GM19372 (cell line): ENCODE data around the gene ABCA3.

Experiments used
- ATAC-seq: cut with Tn5 transposase; IDR thresholded peaks from one replicate; pipeline ENCODE4 v1.9.1; 2021; ENCODE audit warnings: mild to moderate bottlenecking, low read depth, moderate library complexity; ENCODE audit not compliant: unreplicated experiment

ABCA3 gene

DNA sequence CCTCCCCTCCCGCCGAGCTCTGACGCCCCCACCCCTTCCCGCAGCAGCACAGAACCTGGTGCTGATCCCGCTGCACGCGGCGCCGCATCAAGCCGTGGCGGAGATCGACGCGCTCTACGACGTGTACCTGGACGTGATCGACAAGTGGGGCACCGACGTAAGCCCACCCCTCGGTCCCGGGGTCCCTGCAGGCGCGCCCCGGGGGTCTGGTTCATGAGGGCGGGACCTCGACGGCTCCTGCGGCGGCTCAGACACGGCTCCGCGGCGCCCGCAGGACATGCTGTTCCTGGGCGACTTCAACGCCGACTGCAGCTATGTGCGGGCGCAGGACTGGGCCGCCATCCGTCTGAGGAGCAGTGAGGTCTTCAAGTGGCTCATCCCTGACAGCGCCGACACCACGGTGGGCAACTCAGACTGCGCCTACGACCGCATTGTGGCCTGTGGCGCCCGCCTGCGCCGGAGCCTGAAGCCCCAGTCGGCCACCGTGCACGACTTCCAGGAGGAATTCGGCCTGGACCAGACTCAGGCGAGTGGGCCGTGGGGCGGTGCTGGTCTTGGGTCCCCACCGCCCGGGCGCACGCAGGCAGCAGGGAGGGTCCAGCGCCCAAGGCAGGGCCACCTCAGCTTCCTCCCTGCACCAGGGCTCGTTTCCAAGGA is 102.9 kb downstream of the ABCA3 start:
- ATAC-seq = no peak

DNA sequence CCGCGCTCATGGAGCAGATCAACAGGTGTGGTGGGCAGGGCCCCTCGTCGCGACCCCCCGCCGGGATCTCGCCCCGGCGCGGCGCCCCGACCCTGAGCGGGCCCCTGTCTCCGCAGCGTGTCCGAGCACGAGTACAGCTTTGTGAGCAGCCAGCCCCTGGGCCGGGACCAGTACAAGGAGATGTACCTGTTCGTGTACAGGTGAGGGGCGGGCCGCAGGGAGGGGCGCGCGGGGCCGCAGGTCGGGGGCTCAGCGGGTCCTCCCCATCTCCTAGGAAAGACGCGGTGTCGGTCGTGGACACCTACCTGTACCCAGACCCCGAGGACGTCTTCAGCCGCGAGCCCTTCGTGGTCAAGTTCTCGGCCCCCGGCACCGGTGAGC is 103.4 kb downstream of the ABCA3 start:
- ATAC-seq = no peak

DNA sequence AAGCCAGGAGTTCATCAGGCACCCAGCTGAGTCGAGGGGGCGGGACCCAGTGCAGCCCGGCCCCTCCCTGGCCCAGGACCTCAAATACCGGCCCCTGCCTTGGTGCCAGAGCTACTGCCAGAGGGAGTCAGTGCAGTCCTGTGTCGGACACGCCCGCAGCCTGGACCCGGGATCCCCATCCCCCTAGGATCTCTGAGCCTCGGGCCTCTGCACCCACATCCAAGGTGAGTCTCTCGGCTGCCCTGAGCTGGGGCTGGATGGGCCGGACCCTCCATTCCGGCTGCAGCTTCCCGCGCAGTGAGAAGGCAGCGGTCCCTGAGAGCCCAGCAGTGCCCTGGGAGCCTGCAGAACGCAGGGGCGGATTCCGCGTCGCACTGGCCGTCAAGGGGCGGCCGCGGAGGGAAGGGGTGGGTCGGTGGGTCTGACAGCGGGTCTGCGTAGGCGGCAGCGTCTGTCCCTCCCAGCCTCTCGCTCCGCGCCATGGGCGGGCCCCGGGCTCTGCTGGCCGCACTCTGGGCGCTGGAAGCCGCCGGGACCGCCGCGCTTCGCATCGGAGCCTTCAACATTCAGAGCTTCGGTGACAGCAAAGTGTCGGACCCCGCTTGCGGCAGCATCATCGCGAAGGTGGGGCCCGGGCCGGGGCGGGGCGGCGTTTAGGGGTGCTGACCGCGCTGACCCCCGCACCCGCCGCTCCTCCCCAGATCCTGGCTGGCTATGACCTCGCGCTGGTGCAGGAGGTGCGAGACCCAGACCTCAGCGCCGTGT is 104.0 kb downstream of the ABCA3 start, which contains the start of gene DNASE1L2:
DNASE1L2 (plus strand) TSS at position 108 of the 765 bp plus-strand sequence; CDS start at position 481, 373 bp downstream.
- no peak for ATAC-seq

DNA sequence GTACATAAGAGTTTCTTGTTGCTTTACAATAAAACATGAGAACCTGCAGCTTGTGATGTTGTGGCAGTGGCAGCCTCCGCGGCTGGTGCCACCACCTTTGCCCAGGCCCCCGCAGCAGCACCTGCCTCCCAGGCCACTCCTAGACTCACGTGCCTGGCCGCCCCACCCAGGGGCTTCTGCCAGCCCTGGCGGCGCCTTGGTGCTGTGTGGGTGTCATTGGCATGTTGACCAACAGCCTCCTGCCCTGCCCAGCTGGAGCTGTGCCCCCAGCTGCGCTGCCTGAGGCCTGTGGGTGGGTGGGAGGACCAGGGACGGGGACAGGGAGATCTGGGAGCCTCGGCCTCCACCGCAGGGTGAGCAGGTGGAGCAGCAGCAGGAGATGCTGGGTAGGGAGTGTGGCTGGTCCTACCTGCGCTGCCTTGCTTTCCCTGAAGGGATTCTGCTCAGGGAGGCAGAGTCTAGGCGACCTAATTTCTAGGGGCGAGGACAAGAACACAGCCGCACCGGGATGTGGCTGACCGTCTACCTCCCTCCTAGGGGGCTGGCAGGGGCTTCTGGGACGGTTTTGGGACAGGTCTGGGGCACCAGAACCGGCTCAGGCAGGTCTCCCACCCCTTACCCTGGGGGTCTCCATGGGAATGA is 104.7 kb downstream of the ABCA3 start:
- no peak for ATAC-seq

DNA sequence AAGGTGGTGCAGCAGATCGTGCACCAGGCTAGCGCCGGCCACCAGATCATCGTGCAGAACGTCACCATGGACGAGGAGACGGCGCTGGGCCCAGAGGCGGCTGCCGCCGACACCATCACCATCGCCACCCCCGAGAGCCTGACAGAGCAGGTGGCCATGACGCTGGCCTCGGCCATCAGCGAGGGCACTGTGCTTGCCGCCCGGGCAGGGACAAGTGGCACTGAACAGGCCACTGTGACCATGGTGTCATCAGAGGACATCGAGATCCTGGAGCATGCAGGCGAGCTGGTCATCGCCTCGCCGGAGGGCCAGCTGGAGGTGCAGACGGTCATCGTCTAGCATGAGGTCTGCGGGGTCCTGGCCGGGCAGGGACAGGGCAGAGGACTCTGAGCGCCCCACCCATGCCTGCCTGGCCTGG is 105.3 kb downstream of the ABCA3 start:
- ATAC-seq = no peak

DNA sequence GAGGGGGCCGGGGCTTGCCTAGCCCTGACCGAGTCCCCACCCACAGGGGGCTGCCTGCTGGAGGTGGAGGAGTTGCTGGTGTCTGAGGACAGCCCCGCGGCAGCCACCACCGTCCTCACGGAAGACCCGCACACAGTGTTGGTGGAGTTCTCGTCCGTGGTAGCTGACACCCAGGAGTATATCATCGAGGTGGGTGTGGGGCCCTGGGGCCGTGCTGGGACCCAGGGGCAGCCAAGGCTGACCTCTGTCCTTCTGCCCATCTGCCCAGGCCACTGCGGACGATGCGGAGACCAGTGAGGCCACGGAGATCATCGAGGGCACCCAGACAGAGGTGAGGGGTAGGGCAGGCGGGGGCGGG is 105.7 kb downstream of the ABCA3 start:
- no peak for ATAC-seq

DNA sequence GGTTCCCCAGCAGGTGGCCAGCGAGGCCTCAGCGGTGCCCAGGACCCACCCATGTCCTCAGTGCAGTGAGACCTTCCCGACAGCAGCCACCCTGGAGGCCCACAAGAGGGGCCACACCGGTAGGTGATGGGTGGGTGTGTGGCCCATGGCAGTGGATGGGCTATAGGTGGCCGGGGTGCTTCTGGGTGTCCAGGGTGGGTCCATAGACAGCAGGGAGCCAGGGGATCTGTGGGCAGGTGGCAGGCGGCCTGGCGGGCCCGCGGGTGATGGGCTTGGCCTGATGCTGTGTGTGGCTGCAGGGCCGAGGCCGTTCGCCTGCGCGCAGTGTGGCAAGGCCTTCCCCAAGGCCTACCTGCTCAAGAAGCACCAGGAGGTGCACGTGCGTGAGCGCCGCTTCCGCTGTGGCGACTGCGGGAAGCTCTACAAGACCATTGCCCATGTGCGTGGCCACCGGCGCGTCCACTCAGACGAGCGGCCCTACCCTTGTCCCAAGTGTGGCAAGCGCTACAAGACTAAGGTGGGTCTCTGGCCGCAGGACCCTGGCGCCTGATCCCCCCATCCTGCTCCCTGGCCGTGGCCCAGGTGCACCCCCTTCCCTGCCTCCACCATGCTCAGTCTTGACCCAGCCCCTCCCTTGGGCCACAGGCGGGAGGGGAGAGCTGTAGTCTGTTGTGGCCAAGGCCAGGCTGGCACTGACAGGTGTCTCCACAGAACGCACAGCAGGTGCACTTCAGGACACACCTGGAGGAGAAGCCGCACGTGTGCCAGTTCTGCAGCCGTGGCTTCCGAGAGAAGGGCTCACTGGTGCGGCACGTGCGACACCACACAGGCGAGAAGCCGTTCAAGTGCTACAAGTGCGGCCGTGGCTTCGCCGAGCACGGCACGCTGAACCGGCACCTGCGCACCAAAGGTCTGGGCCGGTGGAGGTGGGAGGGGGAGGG is 106.4 kb downstream of the ABCA3 start:
- ATAC-seq = no peak

DNA sequence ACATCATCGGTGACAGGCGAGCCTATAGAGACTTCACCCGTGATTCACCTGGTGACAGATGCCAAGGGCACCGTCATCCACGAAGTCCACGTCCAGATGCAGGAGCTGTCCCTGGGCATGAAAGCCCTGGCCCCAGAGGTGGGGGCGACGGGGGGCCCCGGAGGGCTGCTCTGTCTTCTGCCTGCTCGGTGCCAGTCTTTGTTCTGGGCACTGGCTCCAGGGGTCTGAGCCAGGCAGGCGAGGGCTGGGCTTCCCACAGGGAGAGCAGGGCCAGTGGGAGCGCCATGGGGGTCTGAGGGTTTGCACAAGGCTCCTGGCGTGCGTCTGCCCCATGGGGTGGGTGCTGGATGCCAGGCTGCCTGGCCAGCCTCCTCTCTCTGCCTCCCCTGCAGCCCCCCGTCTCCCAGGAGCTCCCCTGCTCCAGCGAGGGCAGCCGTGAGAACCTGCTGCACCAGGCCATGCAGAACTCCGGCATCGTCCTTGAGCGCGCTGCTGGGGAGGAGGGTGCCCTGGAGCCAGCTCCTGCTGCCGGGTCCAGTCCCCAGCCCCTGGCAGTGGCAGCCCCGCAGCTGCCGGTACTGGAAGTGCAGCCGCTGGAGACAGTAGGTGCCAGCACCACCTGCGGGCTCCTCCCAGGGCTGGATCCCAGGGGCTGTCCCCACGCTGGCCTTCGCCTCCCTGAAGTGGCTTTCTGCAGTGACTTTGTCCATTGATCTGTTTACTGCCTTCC is 107.3 kb downstream of the ABCA3 start:
- ATAC-seq = no peak

DNA sequence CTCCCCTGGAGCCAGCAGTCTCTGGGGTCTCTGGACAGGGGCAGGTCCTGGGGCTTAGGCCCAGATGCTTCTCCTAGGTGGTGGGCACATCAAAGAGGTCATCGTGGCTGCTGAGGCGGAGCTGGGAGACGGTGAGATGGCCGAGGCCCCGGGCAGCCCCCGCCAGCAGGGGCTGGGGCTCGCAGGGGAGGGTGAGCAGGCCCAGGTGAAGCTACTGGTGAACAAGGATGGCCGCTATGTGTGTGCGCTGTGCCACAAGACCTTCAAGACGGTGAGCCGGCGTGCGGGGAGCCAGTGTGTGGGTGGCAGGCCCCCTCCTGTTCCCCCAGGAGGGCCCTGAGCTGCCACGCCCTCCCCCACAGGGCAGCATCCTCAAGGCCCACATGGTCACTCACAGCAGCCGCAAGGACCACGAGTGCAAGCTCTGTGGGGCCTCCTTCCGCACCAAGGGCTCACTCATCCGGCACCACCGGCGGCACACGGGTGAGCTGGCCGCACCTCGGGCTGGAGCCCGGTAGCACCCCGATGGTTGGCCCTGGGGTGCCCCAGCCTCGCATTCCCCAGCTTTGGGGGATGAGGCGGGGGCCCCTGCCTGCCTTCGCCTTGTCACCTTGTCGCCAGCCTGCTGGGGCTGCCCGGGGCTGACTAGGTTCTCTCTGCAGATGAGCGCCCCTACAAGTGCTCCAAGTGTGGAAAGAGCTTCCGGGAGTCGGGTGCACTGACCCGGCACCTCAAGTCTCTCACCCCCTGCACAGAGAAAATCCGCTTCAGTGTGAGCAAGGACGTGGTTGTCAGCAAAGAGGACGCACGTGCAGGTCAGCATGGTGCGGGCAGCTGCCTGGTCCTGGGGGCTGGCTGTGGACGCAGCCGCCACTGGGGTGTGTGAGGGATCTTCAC is 108.2 kb downstream of the ABCA3 start:
- ATAC-seq = no peak

DNA sequence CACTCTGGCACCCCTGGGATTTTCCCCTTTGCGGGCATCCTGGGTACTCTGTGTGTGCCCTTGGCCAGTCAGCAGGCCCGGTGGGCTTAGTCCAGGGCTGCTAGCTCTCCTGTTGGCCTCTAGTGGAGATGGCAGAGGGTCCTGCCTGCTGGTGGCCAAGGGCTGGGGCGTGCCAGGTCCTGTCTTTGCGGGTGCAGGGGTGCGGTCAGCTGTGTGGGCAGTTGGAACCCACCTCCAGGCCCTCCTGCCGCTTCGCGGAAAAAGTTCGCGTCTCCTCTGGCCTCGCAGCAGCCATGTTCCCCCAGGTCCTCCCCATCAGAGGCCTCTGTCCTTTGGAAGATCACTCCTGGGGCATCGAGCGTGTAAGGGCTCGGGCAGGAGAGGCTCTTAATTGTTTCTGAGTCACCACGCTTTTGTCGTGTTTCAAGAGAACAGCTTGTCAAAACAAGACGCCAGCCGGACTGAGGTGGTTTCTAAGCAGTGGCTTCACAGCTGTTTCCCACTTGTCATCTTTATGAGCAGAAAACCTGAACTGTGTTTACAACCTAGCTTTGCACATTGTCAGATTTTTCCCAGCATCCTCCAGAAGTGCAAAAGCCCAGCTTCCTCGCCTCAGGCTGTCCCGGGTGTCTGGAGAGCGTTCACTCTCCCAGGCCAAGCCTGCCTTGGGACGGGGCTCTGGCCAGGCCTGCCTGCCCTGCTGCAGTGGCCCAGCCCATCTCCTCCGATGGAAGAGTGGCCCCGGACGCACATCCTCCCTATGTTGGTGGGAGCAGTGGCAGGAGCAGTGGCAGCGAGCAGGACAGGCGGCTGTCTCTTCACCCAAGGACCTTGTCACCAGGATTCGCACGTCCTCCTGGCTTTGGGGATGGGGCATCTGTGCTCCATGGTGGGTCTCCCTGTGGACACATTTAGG is 109.3 kb downstream of the ABCA3 start:
- no peak for ATAC-seq

DNA sequence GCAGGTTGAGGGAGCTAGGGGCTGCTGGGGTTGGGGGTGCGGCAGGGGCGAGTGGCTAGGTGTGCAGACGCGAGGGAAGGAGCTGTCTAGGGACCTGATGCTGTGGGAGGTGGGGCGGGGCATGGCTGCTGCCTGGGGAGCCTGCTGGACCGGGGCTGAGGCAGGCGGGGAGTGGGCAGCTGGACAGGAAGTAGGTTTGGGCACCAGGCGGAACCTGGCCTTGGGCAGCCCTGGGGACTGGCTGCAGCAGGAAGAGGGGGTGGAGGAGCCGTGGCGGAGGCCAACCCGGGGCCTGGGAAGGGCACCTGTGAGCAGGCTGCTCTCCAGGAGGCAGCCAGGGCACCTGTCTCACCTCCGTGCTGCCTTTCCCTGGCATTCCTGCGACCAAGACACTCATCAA is 110.2 kb downstream of the ABCA3 start:
- ATAC-seq = no peak

DNA sequence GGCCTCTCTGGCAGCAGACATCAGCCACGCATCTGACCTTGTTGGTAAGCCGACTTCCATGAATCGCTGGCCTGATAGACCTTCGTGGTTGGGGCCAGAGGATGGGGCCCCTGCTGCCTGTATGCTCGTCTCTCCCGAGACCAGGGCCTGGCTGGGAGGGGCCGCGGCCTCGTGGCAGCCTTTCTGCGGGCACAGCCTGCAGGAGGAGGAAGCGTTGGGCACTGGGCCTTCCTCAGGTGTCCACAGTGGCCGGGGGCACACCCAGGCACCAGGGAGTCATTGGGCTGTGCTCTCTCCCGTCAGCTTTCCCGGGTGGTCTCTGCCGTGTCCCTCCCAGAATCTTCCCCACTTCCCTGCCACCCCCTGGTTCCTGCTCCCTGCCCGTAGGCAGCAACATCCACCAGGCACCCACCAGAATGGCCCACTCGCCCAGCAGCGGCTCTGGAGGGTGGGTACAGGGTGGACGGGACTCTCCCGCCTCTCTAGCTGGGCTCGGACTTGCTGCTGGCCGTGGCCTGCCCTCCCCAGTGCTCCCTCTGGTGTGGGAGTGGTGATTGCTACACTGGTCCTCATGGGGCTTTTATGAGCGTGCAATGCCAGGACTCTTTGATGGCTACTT is 110.8 kb downstream of the ABCA3 start:
- ATAC-seq = no peak

DNA sequence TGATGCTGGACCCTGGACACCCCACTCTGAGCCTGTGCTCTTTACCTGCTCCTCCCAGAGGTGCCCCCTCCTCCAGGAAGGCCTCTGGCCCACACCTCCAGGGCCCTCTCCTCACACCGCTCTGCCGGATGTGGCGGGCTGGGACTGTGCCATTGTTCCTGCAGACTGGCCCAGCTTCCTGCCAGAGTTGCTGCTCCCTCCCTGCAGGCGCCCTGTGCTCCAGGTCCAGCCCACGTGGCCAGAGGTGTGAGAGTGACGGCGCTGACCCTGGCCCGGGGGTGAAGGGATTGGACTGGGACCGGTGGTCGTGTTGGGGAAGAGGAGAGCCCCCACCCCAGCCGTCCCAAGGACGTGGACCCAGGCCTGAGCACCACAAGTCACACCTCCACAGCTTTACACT is 111.4 kb downstream of the ABCA3 start:
- ATAC-seq = no peak

DNA sequence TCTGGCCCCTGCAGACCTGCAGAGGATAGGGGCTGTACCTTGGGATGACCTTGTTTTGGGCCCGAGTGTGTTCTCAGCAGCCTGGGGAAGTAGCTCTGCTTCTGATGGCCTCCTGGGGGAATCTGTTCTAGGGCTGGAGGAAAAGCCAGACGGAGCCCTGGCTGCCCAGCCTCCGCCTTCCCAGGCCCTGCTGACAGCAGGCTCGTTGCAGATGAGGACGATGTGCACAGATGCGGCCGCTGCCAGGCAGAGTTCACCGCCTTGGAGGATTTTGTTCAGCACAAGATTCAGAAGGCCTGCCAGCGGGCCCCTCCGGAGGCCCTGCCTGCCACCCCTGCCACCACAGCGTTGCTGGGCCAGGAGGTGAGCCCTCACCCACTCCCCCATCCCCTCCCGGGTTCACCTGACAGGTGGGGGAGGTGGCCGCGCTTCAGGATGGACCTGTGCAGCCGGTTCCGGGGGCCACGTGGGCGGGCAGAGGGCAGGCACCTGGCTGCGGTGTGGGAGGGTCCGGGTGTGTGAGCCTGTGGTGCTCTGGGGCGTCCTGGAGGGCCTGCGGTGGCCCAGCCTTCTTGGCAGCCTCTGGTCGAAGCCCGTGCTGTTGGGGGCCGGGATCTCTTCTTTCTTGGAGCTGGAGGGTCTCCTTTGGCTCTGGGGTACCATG is 112.2 kb downstream of the ABCA3 start:
- no peak for ATAC-seq

DNA sequence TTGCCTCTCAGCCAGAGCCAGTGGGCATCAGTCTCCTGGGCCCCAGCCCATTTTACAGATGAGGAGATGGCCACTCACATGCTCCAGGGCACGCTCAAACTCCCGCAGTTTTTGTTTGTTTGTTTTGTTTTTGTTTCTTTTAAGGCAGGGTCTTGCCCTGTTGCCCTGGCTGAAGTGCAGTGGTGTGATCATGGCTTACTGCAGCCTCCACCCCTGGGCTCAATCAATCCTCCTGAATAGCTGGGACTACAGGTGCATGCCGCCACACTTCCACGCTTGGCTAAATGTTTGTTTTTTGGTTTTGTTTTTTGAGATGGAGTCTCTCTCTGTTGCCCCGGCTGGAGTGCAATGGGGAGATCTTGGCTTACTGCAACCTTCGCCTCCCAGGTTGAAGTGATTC is 113.6 kb downstream of the ABCA3 start:
- no peak for ATAC-seq

DNA sequence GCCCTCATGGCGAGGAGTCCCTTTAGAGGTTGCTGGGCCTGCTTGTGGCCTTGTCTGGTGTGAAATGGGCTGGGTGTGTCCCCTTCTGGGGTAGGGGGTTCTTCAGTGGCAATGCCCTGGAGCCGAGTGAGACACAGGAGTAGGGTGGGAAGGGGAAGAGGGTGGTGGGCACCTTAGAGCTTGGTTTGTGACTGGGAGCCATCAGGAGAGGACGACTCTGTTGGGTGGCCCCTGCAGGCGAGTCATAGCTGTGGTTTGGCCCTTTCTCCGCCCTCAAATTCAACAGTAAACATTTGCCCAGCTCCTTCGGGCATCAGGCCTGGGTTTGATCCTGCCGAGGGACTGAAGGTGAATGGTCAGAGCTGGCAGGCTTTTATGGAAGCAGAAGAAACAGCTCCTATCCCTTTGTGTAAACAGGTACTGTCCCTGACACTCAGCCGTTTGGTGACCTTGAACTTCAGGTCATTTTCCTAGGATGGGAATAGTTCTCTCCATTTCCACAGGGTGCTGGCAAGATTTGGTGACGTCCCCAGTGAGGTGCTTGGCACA is 114.2 kb downstream of the ABCA3 start:
- ATAC-seq = no peak
